Fibroblast of mammary gland (primary cell): ENCODE results near the gene NCOA4.
"Not testable (repeated sequence)": the region's sequence is repeated elsewhere in the genome, so short reads cannot be mapped to it uniquely, and the experiment has no call there.

Experiments
- DNase-seq: peaks from one replicate; pipeline ENCODE4 v3.0.0-alpha.2; 2010; ENCODE audit warnings: low read depth
- H3K4me3 ChIP-seq: 2 replicates; pipeline ENCODE4 v1.5.1; 2011; ENCODE audit warnings: low read depth, mild to moderate bottlenecking, low read length, moderate library complexity; ENCODE audit not compliant: control insufficient read depth
- CTCF ChIP-seq: conservative IDR thresholded peaks from 2 replicates; pipeline ENCODE4 v1.5.1; 2011; ENCODE audit warnings: low read depth, low read length, inconsistent platforms; ENCODE audit not compliant: control insufficient read depth, insufficient read depth

NCOA4 gene

GRCh38 chr10:46062723-46063428 is 32.5 kb upstream of the NCOA4 start:
- H3K4me3 ChIP-seq, result no peak overlapping the region
- DNase-seq, result no peak
- TF ChIP-seq CTCF, result no peak

DNA sequence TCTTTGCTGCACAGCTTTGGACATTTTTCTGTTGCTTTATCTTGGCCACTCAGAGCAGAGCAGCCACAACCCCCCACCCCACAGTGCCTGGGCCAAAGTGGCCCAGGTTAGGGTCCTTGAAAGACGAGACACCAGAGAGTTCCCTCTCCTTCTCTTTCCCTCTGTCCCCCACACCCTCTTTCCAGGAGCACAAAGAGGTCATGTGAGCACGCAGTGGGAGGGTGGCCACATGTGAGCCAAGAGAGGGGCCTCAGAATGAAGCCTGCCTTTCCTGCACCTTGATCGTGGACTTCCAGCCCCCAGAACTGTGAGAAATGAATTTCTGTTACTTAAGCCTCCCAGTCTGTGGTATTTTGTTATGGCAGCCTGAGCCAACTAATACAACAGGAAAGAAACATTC is 30.3 kb upstream of the NCOA4 start:
- H3K4me3 ChIP-seq, result no peak overlapping the region
- DNase-seq, result no peak
- TF ChIP-seq CTCF, result no peak

DNA sequence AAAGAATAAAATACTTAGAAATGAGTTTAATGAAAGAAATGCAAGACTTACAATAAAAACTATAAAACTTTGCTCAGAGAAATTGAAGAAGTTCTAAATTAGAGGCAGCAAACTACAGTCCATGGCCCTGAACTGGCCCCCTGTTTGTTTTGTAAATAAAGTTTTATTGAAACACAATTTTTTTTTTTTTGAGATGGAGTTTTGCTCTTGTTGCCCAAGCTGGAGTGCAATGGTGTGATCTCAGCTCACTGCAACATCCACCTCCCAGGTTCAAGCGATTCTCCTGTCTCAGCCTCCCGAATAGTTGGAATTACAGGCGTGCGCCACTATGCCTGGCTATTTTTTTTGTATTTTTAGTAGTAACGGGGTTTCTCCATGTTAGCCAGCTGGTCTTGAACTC is 27.5 kb upstream of the NCOA4 start:
- not testable (repeated sequence) for DNase-seq

GRCh38 chr10:46057038-46057437 is 26.6 kb upstream of the NCOA4 start:
- no peak overlapping the region for H3K4me3 ChIP-seq
- no peak for DNase-seq
- no peak for TF ChIP-seq CTCF

More for the DNA sequence above, 27.5 kb upstream of the NCOA4 start:
- not testable (repeated sequence) for H3K4me3 ChIP-seq

DNA sequence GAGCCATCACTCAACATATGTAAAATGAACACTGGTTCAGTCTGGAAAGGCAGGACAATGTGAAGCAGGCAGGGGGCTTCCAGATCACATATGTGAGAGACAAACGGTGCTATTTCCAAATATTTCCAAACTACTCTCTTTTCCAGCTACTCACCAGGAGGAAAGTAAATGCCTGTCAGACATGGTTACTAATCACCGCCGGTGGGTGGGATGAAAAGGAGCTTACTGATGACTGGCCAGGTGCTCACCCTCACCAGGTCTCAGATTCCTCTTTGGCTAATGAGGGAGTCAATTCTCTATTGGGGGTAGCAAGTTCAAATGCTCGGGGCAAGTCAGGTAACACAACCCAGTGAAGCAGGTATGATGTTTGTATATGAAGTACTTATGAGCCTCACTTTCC is 25.3 kb upstream of the NCOA4 start:
- H3K4me3 ChIP-seq, result no peak overlapping the region
- no peak for DNase-seq
- TF ChIP-seq CTCF, result no peak

GRCh38 chr10:46053534-46054434 is 23.4 kb upstream of the NCOA4 start:
- no peak overlapping the region for H3K4me3 ChIP-seq
- no peak for DNase-seq
- no peak for TF ChIP-seq CTCF

GRCh38 chr10:46052791-46053375 is 22.5 kb upstream of the NCOA4 start:
- H3K4me3 ChIP-seq, result no peak overlapping the region
- no peak for DNase-seq
- TF ChIP-seq CTCF, result no peak
